HepG2 (cell line): Measurements from ENCODE around the gene RNMT. TPM values are rescaled to one million over a fixed set of nuclear protein-coding genes. Genes with fewer than 3 reads are reported as not detected.

ENCODE experiments used
- ATAC-seq: fragments of 200-7000 bp; cut with Tn5 transposase; 3 replicates; pipeline ENCODE4 v1.9.1; 2020; ENCODE audit warnings: mild to moderate bottlenecking, moderate library complexity
- BruUV-seq: library from RNA; stranded (reverse); fragments of 400-500 nt; replicated peaks from 2 replicates; lab custom pipeline; 2021; lab: Mats Ljungman, UMichigan
- CTCF ChIA-PET: fragments of 300-600 bp; formaldehyde crosslinking; extraction: SDS; loops from one replicate; lab custom pipeline; 2021; ENCODE audit warnings: low total read pairs, inconsistent platforms, low intra/inter-chr PET ratio; lab: Yijun Ruan, JAX
- POLR2A ChIA-PET: fragments of 350-600 bp; sonication (Branson Sonifier 250); formaldehyde crosslinking; loops from one replicate; lab custom pipeline; 2020; ENCODE audit warnings: antibody characterized with exemption, inconsistent platforms; lab: Yijun Ruan, JAX
- DNase-seq: peaks from one replicate; pipeline ENCODE4 v3.0.0-alpha.2; 2015; ENCODE audit warnings: low spot score
- FAIRE-seq: peaks from 3 replicates; lab custom pipeline; 2011; peaks lifted over from hg19 to GRCh38; lab: Jason Lieb, UNC
- H2AFZ ChIP-seq: one replicate; pipeline ENCODE4 v1.6.1; 2011; ENCODE audit warnings: low read length, inconsistent platforms
- H3K27ac ChIP-seq: fragments of 300-600 bp; 3 replicates; pipeline ENCODE4 v1.8.0; 2011; ENCODE audit warnings: mixed run types, mild to moderate bottlenecking, mixed read lengths, low read length, inconsistent platforms; ENCODE audit not compliant: insufficient read depth; ENCODE audit errors: extremely low read length
- H3K27me3 ChIP-seq, 2 experiments: fragments of 200-600 bp in 1 of 2; 2 replicates in 1 of 2; 3 replicates in 1 of 2; pipeline versions ENCODE4 v1.6.0 to v1.8.0; 2011; ENCODE audit warnings: low read length in 2 of 2, mild to moderate bottlenecking in 2 of 2, moderate library complexity in 2 of 2, inconsistent platforms in 1 of 2; ENCODE audit not compliant: insufficient read depth in 2 of 2, control insufficient read depth in 1 of 2
- H3K36me3 ChIP-seq, 2 experiments: fragments of 200-600 bp in 1 of 2; replicated peaks in 1 of 2; 2 replicates in 1 of 2; 3 replicates in 1 of 2; pipeline versions ENCODE4 v1.5.1 to v1.8.0; 2011; ENCODE audit warnings: low read length in 2 of 2, inconsistent platforms in 1 of 2; ENCODE audit not compliant: insufficient read depth in 2 of 2, control insufficient read depth in 1 of 2
- H3K4me1 ChIP-seq: 2 replicates; pipeline ENCODE4 v1.5.1; 2012; ENCODE audit warnings: low read length, inconsistent platforms; ENCODE audit not compliant: insufficient read depth
- H3K4me2 ChIP-seq: 2 replicates; pipeline ENCODE4 v1.6.0; 2011; ENCODE audit warnings: low read depth, low read length, inconsistent platforms
- H3K4me3 ChIP-seq, 3 experiments: fragments of 200-600 bp in 1 of 3; sonication (generic), shearing (Covaris generic) in 1 of 3; replicated peaks in 1 of 3; 2 replicates each; pipeline ENCODE4 v1.5.1; 2011 to 2016; ENCODE audit warnings: low read length in 3 of 3, inconsistent platforms in 2 of 3, low read depth in 2 of 3, mild to moderate bottlenecking in 2 of 3, control low read depth in 1 of 3, mixed read lengths in 1 of 3; ENCODE audit not compliant: insufficient read depth in 1 of 3
- H3K79me2 ChIP-seq: one replicate; pipeline ENCODE4 v1.6.1; 2011; ENCODE audit warnings: low read length, inconsistent platforms; ENCODE audit not compliant: insufficient read depth
- H3K9ac ChIP-seq: 2 replicates; pipeline ENCODE4 v1.6.0; 2011; ENCODE audit warnings: mild to moderate bottlenecking, low read depth, low read length, inconsistent platforms; ENCODE audit not compliant: insufficient read depth
- H3K9me3 ChIP-seq: 2 replicates; pipeline ENCODE4 v1.5.1; 2012; ENCODE audit warnings: mild to moderate bottlenecking, low read length
- H4K20me1 ChIP-seq: 2 replicates; pipeline ENCODE4 v1.6.0; 2011; ENCODE audit warnings: inconsistent platforms, mild to moderate bottlenecking, low read length, moderate library complexity; ENCODE audit not compliant: insufficient read depth
- FOXP1 ChIP-seq, 2 experiments: fragments of 450-650 bp in 1 of 2; IDR thresholded peaks; 2 replicates each; pipeline ENCODE4 v1.6.1; 2017 to 2018; ENCODE audit warnings: antibody characterized with exemption in 1 of 2
- NFATC3 ChIP-seq: sonication (generic); formaldehyde crosslinking; IDR thresholded peaks from 2 replicates; pipeline ENCODE4 v1.5.1; 2020; ENCODE audit warnings: mild to moderate bottlenecking, missing genetic modification reagents
- PBX2 ChIP-seq: IDR thresholded peaks from 2 replicates; pipeline ENCODE4 v1.6.1; 2016; ENCODE audit warnings: control low read depth
- PCBP1 ChIP-seq: fragments of 200-400 bp; formaldehyde crosslinking; IDR thresholded peaks from 2 replicates; pipeline ENCODE4 v1.6.1; 2017; ENCODE audit warnings: mild to moderate bottlenecking, low read depth, low read length, borderline replicate concordance
- SRSF1 ChIP-seq: fragments of 200-400 bp; formaldehyde crosslinking; optimal IDR thresholded peaks from 2 replicates; pipeline ENCODE3; 2017; ENCODE audit warnings: mild to moderate bottlenecking, low read depth, low read length, moderate library complexity
- ZNF552 ChIP-seq: sonication (generic); formaldehyde crosslinking; IDR thresholded peaks from 2 replicates; pipeline ENCODE4 v1.9.0; 2022; ENCODE audit warnings: missing genetic modification reagents, mild to moderate bottlenecking, borderline replicate concordance
- ZNF720 ChIP-seq: sonication (generic); formaldehyde crosslinking; IDR thresholded peaks from 2 replicates; pipeline ENCODE4 v1.4.0; 2020; ENCODE audit warnings: missing genetic modification reagents
- in situ Hi-C: cut with HindIII; loops from 2 replicates; pipeline ENCODE4 v1.10.0; 2017; ENCODE audit warnings: low pct_unique_long_range_greater_than_20kb; ENCODE audit not compliant: extremely low pct_ligation_motif_present
- intact Hi-C: fragments of 100-400 bp; cut with micrococcal nuclease; formaldehyde crosslinking; loops from one replicate; pipeline ENCODE4 v1.10.0; 2022; ENCODE audit not compliant: unreplicated experiment
- polyA plus RNA-seq, 8 experiments: library from polyadenylated mRNA; depleted of rRNA in 3 of 8; stranded (reverse) in 7 of 8; unstranded in 1 of 8; fragments of >200 nt; fragmentation: Illumina TruSeq in 4 of 8; extraction: Trizol in 4 of 8; gene quantifications; 2 replicates each; pipeline versions ENCODE4 v1.2.1 to v1.2.3, GENCODE V29; 2011 to 2016; ENCODE audit warnings: low read depth in 4 of 8, missing spikeins in 1 of 8, mixed read lengths in 1 of 8; ENCODE audit not compliant: insufficient read depth in 1 of 8
- total RNA-seq, 5 experiments: library from RNA; depleted of rRNA; stranded (reverse); fragments of >200 nt; fragmentation: Illumina TruSeq; extraction: Trizol; gene quantifications; 2 replicates each; pipeline ENCODE4 v1.2.3, GENCODE V29; 2016; ENCODE audit warnings: low read depth in 1 of 5
- TF ChIP-seq, protein P1 (sequence below): sonication (generic); formaldehyde crosslinking; IDR thresholded peaks from 2 replicates; pipeline ENCODE4 v1.4.0; 2020; ENCODE audit warnings: missing genetic modification reagents, borderline replicate concordance

The RNMT gene
- total and polyA plus RNA-seq, 2 of the 13 experiments (the other 11 are each of a cell fraction or from before 2014, with no cell fraction given), result 22.9 to 24.4 TPM

- TF ChIP-seq PBX2 (CRISPR knock-in tag), result no peak
- TF ChIP-seq PCBP1, result no peak
Measured at GRCh38 chr18:13758622-13759021, 32.1 kb downstream of the RNMT start (continued).

DNA sequence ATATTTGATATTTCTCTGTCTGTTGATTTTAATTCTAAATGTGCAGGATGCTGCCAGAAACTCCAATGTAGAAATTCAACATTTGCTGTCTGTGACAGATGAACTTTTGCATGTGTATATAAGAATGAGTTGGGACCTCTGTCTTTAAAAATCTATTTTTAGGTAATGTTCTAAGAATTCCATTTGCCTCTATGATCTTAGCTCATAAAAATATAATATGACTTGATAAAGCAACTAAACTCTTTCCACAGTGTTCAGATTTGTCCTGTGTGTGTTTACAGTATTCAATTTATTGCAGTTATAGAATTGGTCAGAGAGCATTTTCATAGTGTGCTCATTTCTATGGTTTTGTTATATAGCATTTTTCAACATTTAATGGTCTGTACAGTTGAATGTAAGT, 33.6 kb downstream of the RNMT start:
- Histone ChIP-seq H3K27me3 (no peaks in the 10 kb centered on the region), H2AFZ (no peak overlapping the region), H4K20me1 (no peaks in the 10 kb centered on the region), H3K4me2 (no peak overlapping the region), H3K9me3 (no peaks in the 10 kb centered on the region), H3K79me2 (no peaks in the 10 kb centered on the region), H3K27ac (no peak overlapping the region), H3K4me3 (no peak overlapping the region), H3K36me3 (peaks cover 8 to 27% of the 10 kb centered on the region in 2 experiments)
- POLR2A ChIA-PET, result no interaction called here
- no peak for DNase-seq
- FAIRE-seq, result no peak
- intact Hi-C loops, result no loop called here
- in situ Hi-C loops, result loop anchor here (25.0 kb wide), 1 partner anchor 98 kb away; no protein-coding TSS in a partner anchor
- CTCF ChIA-PET, result no interaction called here
- TF ChIP-seq SRSF1 (no peak), NFATC3 (no peak), ZNF552 (CRISPR knock-in tag) (no peak), FOXP1 (IDR thresholded peaks at IDR 0.05) (no peak), FOXP1 (CRISPR knock-in tag; IDR thresholded peaks at IDR 0.05) (no peak), ZNF720 (no peak)
- TF ChIP-seq, protein P1, sequence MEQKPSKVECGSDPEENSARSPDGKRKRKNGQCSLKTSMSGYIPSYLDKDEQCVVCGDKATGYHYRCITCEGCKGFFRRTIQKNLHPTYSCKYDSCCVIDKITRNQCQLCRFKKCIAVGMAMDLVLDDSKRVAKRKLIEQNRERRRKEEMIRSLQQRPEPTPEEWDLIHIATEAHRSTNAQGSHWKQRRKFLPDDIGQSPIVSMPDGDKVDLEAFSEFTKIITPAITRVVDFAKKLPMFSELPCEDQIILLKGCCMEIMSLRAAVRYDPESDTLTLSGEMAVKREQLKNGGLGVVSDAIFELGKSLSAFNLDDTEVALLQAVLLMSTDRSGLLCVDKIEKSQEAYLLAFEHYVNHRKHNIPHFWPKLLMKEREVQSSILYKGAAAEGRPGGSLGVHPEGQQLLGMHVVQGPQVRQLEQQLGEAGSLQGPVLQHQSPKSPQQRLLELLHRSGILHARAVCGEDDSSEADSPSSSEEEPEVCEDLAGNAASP (CRISPR knock-in tag), result no peak
- TF ChIP-seq, all 625 proteins: peak for 0
- H3K4me1 ChIP-seq, result no peaks in the 10 kb centered on the region
- H3K9ac ChIP-seq, result no peak overlapping the region
- BruUV-seq, result no TSS peak
- ATAC-seq, result no peak
